Measurements from ENCODE around the gene WNK4.

DNA sequence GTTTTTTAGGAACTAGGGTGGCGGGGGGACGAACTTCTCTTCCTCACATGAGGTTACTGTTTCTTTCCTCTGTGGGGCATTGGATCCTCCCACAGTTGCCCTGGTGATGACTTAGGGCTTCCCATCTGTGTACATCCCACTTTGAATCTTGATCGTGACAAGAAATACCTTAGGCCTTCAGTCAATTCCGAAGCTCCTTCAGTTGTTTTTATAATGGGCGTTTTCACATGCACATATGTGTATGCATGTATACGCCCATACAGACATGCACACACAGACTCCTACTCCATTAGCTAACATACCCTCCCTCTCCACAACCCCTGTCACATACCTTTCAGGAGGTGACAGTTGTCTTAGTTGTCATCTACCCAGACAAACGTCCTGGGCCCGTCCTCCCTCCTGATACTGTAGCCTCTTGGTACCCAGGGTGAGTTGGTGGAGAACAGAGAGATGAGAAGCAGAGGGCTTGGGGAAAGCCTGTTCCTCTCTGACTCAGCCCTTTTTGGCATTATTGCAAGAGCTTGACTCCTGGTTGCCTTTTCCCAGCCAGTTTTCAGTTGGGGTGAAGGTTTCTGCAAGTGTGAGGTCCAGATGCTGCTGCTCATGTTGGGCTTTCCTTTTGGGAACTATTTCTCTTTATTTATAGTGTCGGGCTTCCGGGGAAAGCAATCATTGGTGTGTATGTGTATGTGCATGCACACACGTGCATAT, 61.7 kb downstream of the WNK4 start:
- TF ChIP-seq POLR2AphosphoS5 (IDR thresholded peaks at IDR 0.05; ENCODE audit: control insufficient read depth, insufficient read depth, low read depth, low read length) = no peak
- TF ChIP-seq, protein P1, sequence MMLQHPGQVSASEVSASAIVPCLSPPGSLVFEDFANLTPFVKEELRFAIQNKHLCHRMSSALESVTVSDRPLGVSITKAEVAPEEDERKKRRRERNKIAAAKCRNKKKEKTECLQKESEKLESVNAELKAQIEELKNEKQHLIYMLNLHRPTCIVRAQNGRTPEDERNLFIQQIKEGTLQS (IDR thresholded peaks at IDR 0.05) = no peak
- TF ChIP-seq, protein P1 (CRISPR knock-in tag; conservative IDR thresholded peaks at IDR 0.05) = no peak
- TF ChIP-seq, protein P2, sequence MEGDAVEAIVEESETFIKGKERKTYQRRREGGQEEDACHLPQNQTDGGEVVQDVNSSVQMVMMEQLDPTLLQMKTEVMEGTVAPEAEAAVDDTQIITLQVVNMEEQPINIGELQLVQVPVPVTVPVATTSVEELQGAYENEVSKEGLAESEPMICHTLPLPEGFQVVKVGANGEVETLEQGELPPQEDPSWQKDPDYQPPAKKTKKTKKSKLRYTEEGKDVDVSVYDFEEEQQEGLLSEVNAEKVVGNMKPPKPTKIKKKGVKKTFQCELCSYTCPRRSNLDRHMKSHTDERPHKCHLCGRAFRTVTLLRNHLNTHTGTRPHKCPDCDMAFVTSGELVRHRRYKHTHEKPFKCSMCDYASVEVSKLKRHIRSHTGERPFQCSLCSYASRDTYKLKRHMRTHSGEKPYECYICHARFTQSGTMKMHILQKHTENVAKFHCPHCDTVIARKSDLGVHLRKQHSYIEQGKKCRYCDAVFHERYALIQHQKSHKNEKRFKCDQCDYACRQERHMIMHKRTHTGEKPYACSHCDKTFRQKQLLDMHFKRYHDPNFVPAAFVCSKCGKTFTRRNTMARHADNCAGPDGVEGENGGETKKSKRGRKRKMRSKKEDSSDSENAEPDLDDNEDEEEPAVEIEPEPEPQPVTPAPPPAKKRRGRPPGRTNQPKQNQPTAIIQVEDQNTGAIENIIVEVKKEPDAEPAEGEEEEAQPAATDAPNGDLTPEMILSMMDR (IDR thresholded peaks at IDR 0.05 in 2 of 3, conservative IDR thresholded peaks at IDR 0.05 in 1 of 3; ENCODE audit: insufficient read depth in 2 of 3, low read depth in 1 of 3, low read length in 3 of 3) = no peak

Data from K562 (cell line).